Naive thymus-derived CD8-positive, alpha-beta T cell (primary cell): ENCODE measurements around the gene OPRD1. TPM values are rescaled to one million over a fixed set of nuclear protein-coding genes. Genes with fewer than 3 reads are reported as not detected.
A peak's percentile ranks its signal among the peaks of the same experiment; 100 is the strongest.
"Not testable (repeated sequence)": the region's sequence is repeated elsewhere in the genome, so short reads cannot be mapped to it uniquely, and the experiment has no call there.

Source experiments
- ATAC-seq, 2 donors: fragments of 150-1000 bp; cut with Tn5 transposase in 1 of 2; sonication (Bioruptor Pico), chemical (Tn5 transposase) in 1 of 2; 1 replicate in 1 of 2; 2 replicates in 1 of 2; pipeline ENCODE4 v1.10.0; 2021; ENCODE audit warnings: mild to moderate bottlenecking in 2 of 2, moderate library complexity in 2 of 2
- POLR2A ChIA-PET: fragments of 350-600 bp; sonication (Branson Sonifier 250); formaldehyde crosslinking; loops from one replicate; lab custom pipeline; 2021; ENCODE audit warnings: antibody characterized with exemption; lab: Charles Lee
- DNase-seq, 10 donors: peaks; one replicate each; pipeline versions ENCODE4 v3.0.0 to v3.0.0-alpha.2; 2020 to 2022
- H3K27ac Mint-ChIP-seq, 10 donors: one replicate each; pipeline ENCODE4 v1.8.0; 2020 to 2022; ENCODE audit warnings: mild to moderate bottlenecking in 10 of 10, mixed read lengths in 10 of 10, moderate library complexity in 4 of 10, inconsistent platforms in 1 of 10
- H3K27me3 Mint-ChIP-seq, 5 donors: one replicate each; pipeline ENCODE4 v1.8.0; 2021 to 2022; ENCODE audit warnings: mixed read lengths in 5 of 5
- H3K36me3 Mint-ChIP-seq, 3 donors: one replicate each; pipeline ENCODE4 v1.8.0; 2020 to 2022; ENCODE audit warnings: mixed read lengths in 3 of 3, mild to moderate bottlenecking in 2 of 3, inconsistent platforms in 1 of 3
- H3K4me1 Mint-ChIP-seq, 4 donors: one replicate each; pipeline ENCODE4 v1.8.0; 2021 to 2022; ENCODE audit warnings: mixed read lengths in 4 of 4
- H3K4me3 Mint-ChIP-seq, 10 donors: one replicate each; pipeline ENCODE4 v1.8.0; 2020 to 2022; ENCODE audit warnings: mild to moderate bottlenecking in 10 of 10, mixed read lengths in 10 of 10, moderate library complexity in 6 of 10, inconsistent platforms in 1 of 10
- H3K9me3 Mint-ChIP-seq, 9 donors: one replicate each; pipeline ENCODE4 v1.8.0; 2020 to 2022; ENCODE audit warnings: mixed read lengths in 9 of 9, mild to moderate bottlenecking in 3 of 9, inconsistent platforms in 1 of 9, moderate library complexity in 1 of 9
- polyA plus RNA-seq, 3 donors: library from polyadenylated mRNA; unstranded; fragments of 300-500 nt; fragmentation: Illumina TruSeq; gene quantifications; one replicate each; pipeline ENCODE4 v1.2.3, GENCODE V29; 2021
- total RNA-seq, 8 experiments: library from RNA in 2 of 8; stranded (reverse) in 2 of 8; gene quantifications; one replicate each; pipeline ENCODE4 v1.2.3 and lab custom pipeline; 2021 to 2026

Gene OPRD1
- total and polyA plus RNA-seq, 5 experiments from 2014 or later = 0.02 TPM; not detected in 4

DNA sequence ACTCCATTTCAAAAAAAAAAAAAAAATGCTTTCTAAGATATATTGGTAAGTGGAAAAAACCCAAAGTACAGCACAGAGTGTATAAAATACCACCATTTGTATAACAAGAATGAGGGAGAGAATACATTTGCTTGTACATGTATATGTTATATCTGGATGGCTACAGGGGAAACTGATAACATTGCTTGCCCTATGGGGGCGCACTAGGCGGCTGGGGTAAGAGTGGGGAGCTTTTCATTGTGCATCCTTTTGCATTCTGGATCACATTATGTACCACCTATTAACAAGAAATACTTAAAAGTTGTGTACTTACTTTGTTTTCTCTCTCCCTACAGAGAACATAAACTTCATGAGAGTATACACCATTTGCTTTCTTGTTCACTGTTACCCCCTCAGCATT is 28.6 kb upstream of the OPRD1 start:
- H3K4me3 Mint-ChIP-seq = no peak overlapping the region
- H3K27ac Mint-ChIP-seq = no peak overlapping the region
- H3K27me3 Mint-ChIP-seq = peaks cover 0 to 4% (median 0%) of the 10 kb centered on the region in 5 donors
- no peaks in the 10 kb centered on the region for H3K9me3 Mint-ChIP-seq
- ATAC-seq = no peak
- H3K4me1 Mint-ChIP-seq = peaks cover 5 to 8% (median 7%) of the 10 kb centered on the region in 4 donors
- POLR2A ChIA-PET = interaction anchor here (0.6 to 3.5 kb wide), 4 partner anchors 8 to 445 kb away, joined by 3 to 12 read pairs (median 5); no protein-coding TSS in a partner anchor
- no peaks in the 10 kb centered on the region for H3K36me3 Mint-ChIP-seq
- no peak for DNase-seq

GRCh38 chr1:28789412-28789811 is 22.6 kb upstream of the OPRD1 start:
- Mint-ChIP-seq H3K9me3 (no peaks in the 10 kb centered on the region), H3K27ac (no peak overlapping the region), H3K4me1 (peaks cover 4 to 8% (median 5%) of the 10 kb centered on the region in 4 donors), H3K27me3 (peaks cover 0 to 4% (median 1%) of the 10 kb centered on the region in 5 donors), H3K36me3 (no peaks in the 10 kb centered on the region), H3K4me3 (no peak overlapping the region)
- DNase-seq (no peak), ATAC-seq (no peak)
- POLR2A ChIA-PET = no interaction called here

DNA sequence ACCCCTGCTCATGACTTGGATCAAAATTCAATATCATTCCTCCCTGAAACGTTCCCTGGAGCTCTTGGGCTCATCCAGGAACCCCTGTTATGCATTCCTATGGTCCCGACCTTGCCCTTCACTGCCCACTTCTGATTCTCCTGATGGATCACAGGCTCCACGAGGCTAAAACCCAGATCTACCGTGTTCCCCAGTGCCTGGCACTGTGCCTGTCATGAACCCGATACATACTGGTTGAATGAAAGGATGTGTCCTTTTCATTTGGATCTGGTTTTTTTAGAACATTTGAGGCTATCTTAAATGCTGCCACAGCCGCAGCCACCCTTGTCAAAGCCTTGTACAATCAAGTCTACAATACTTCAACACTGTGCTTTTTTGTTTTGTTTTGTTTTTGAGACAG is 22.2 kb upstream of the OPRD1 start:
- ATAC-seq = no peak
- peaks cover 4 to 8% (median 5%) of the 10 kb centered on the region in 4 donors for H3K4me1 Mint-ChIP-seq
- H3K27me3 Mint-ChIP-seq = peaks cover 0 to 4% (median 1%) of the 10 kb centered on the region in 5 donors
- DNase-seq = no peak
- no peaks in the 10 kb centered on the region for H3K36me3 Mint-ChIP-seq
- POLR2A ChIA-PET = no interaction called here
- H3K27ac Mint-ChIP-seq = no peak overlapping the region
- H3K4me3 Mint-ChIP-seq = no peak overlapping the region
- H3K9me3 Mint-ChIP-seq = no peaks in the 10 kb centered on the region

- Mint-ChIP-seq H3K27me3 (peaks cover 0 to 4% (median 2%) of the 10 kb centered on the region in 5 donors), H3K4me3 (no peak overlapping the region), H3K9me3 (no peaks in the 10 kb centered on the region), H3K36me3 (no peaks in the 10 kb centered on the region), H3K4me1 (peaks cover 0 to 4% (median 2%) of the 10 kb centered on the region in 4 donors), H3K27ac (no peak overlapping the region)
- DNase-seq (no peak), ATAC-seq (no peak)
- POLR2A ChIA-PET = no interaction called here
These were observed 21.5 kb upstream of the OPRD1 start for GRCh38 chr1:28790377-28791035.

DNA sequence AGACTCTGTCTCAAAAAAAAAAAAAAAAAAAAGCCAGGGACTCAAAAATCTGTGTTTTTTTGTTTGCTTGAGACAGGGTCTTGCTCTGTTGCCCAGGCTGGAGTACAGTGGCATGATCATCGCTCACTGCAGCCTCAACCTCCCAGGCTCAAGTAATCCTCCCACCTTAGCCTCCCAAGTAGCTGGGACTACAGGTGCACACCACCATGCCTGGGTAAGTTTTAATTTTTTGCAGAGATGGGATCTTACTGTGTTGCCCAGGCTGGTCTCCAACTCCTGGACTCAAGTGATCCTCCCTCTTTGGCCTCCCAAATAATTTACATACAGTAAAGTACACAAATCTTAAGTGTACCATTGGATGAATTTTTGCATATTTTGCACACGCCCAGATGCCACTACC is 20.0 kb upstream of the OPRD1 start:
- H3K36me3 Mint-ChIP-seq = not testable (repeated sequence)

DNA sequence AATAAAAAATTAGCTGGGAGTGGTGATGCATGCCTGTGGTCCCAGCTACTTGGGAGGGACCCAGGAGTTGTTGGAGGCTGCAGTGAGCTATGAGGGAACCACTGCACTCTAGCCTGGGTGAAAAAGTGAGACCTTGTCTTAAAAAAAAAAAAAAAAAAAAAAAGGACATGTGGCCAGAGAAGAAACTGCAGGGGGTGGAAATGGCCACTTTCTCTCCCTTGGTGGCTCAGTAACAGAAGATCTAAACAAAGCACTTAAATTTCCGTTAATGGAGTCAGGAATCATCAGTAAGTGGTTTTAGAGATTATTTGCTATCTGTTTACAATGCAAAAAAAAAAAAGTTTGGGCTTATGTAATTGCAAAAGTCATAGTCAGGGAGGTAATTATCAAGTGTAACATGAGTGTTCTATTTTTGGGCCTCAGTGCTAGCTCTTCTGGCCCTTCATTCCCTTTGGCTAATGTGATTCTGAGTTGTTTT is 19.3 kb upstream of the OPRD1 start:
- POLR2A ChIA-PET = no interaction called here
- no peaks in the 10 kb centered on the region for H3K36me3 Mint-ChIP-seq
- H3K27me3 Mint-ChIP-seq = peaks cover 4 to 18% (median 6%) of the 10 kb centered on the region in 5 donors
- ATAC-seq = no peak
- no peak overlapping the region for H3K4me3 Mint-ChIP-seq
- no peaks in the 10 kb centered on the region for H3K4me1 Mint-ChIP-seq
- no peak overlapping the region for H3K27ac Mint-ChIP-seq
- DNase-seq = no peak
- no peaks in the 10 kb centered on the region for H3K9me3 Mint-ChIP-seq

More for the DNA sequence above, 20.0 kb upstream of the OPRD1 start:
- H3K27me3 Mint-ChIP-seq = peaks cover 4 to 11% (median 6%) of the 10 kb centered on the region in 5 donors
- not testable (repeated sequence) for H3K4me3 Mint-ChIP-seq, H3K9me3 Mint-ChIP-seq, H3K27ac Mint-ChIP-seq, ATAC-seq, H3K4me1 Mint-ChIP-seq, DNase-seq
- POLR2A ChIA-PET = interaction anchor here (0.7 kb wide), 1 partner anchor 16 kb away, joined by 3 read pairs; no protein-coding TSS in a partner anchor

DNA sequence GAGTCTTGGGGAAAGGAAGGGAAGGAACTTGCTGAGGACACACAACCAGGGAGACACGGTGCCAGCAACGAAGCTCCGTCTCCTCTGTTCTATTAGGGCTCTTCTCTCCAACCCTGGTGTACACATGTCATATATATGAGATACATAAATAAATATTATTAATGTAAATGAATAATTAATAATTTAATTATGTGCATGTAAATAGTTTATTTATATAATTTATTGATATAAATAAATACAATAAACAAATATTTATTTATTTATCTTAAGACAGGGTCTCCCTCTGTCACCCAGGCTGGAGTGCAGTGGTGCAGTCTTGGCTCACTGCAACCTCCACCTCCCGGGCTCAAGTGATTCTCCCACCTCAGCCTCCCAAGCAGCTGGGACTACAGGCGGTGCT is 17.4 kb upstream of the OPRD1 start:
- POLR2A ChIA-PET = not testable (repeated sequence)

DNA sequence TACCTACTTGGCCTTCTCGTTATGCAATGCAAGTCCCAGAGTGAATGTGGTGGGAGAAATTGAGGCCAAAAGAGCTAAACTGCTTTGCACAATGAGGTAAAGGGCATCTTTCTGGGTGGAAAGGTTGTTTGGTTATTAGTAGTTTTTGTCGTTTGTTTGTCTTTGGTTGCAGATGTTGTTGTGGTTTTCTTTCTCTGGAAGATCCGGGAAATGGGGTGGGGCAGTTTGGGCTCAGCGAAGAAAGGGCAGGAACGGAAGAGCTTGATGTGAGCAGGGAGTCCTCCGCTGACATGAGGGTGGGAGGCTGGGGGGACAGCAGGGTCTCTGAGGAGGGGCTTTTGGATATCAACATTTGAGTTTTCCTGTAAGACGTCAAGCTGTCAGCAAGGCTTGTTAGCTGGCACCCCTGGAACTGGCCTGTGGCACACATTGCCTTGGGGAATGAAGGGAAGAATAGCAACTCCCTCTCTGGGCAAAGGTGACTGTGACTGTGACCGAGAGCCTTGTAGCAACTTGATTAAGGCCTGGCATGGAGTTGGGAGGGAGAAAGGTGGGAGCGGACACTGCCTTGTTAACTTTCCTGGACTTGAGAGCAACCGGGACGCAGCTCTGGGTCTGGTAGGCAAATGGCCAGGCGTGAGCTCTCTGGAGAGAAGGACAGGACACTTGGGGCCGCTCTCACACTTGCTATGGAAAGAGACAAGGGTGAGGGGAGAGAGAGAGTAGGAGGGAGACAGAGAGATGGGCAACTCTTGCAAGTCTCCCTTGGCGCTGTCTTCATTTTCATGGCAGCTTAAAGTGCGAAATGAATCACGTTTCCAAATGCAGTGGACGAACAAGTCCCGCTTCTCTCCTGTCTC is 15.4 kb upstream of the OPRD1 start:
- Mint-ChIP-seq H3K27ac (peak overlapping the region in 1 of 10 donors; percentile 1), H3K9me3 (no peaks in the 10 kb centered on the region), H3K27me3 (peaks cover 4 to 18% (median 6%) of the 10 kb centered on the region in 5 donors), H3K4me1 (peaks cover 0 to 8% (median 2%) of the 10 kb centered on the region in 4 donors), H3K36me3 (no peaks in the 10 kb centered on the region), H3K4me3 (no peak overlapping the region)
- ATAC-seq (no peak), DNase-seq (no peak)
- POLR2A ChIA-PET = no interaction called here

More for the DNA sequence above, 17.4 kb upstream of the OPRD1 start:
- not testable (repeated sequence) for DNase-seq, H3K4me3 Mint-ChIP-seq, H3K36me3 Mint-ChIP-seq, ATAC-seq, H3K4me1 Mint-ChIP-seq, H3K9me3 Mint-ChIP-seq, H3K27ac Mint-ChIP-seq
- peaks cover 4 to 18% (median 6%) of the 10 kb centered on the region in 5 donors for H3K27me3 Mint-ChIP-seq

GRCh38 chr1:28800324-28800723 is 11.6 kb upstream of the OPRD1 start:
- Mint-ChIP-seq H3K36me3 (no peaks in the 10 kb centered on the region), H3K27ac (no peak overlapping the region)

DNA sequence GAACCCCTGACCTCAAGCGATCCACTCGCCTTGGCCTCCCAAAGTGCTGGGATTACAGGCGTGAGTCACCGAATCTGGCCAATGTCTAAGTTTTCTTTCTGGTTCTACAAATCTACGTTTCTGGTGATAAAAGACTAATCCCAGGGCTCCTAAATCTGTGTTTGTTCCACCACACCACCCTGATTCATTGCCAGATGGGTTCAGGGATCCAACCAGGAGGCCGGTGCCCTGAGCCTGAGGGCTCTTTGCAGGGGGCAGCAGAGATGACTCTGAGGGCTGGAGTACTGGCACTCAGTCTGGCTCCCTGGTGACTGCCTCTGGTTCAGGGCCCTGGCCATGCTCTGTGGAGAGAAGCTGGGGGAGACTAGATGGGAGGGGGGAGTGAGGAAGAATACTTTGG is 10.5 kb upstream of the OPRD1 start:
- no peak overlapping the region for H3K27ac Mint-ChIP-seq
- POLR2A ChIA-PET = no interaction called here

More at GRCh38 chr1:28800324-28800723, 11.6 kb upstream of the OPRD1 start:
- H3K4me3 Mint-ChIP-seq = no peak overlapping the region
- peaks cover 0 to 8% (median 2%) of the 10 kb centered on the region in 4 donors for H3K4me1 Mint-ChIP-seq
- peaks cover 2 to 18% (median 4%) of the 10 kb centered on the region in 5 donors for H3K27me3 Mint-ChIP-seq
- POLR2A ChIA-PET = no interaction called here
- DNase-seq (no peak), ATAC-seq (no peak)
- no peaks in the 10 kb centered on the region for H3K9me3 Mint-ChIP-seq

DNA sequence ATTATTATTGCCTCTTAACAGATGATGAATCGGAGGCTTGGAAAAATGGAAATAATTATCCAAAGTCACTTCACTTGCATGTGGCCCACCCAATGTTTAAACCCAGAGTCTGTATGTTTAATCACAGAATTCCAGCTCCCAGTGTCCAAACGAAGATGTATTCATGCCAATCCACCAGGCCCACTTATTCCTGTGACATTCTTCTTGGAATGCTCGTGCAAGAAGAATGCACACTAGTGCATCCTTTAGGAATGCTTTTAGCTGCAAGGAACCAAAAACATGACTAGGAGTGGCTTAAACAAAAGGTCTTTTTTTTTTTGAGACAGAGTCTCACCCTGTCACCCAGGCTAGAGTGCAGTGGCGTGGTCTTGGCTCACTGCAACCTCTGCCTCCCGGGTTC is 8.9 kb upstream of the OPRD1 start:
- POLR2A ChIA-PET = no interaction called here
- ATAC-seq = no peak
- no peak overlapping the region for H3K4me3 Mint-ChIP-seq
- no peak overlapping the region for H3K27ac Mint-ChIP-seq
- DNase-seq = no peak
- peaks cover 0 to 10% (median 4%) of the 10 kb centered on the region in 5 donors for H3K27me3 Mint-ChIP-seq
- H3K9me3 Mint-ChIP-seq = no peaks in the 10 kb centered on the region
- H3K4me1 Mint-ChIP-seq = peaks cover 0 to 8% (median 2%) of the 10 kb centered on the region in 4 donors
- no peaks in the 10 kb centered on the region for H3K36me3 Mint-ChIP-seq

More for the DNA sequence above, 10.5 kb upstream of the OPRD1 start:
- DNase-seq (no peak), ATAC-seq (no peak)
- Mint-ChIP-seq H3K27me3 (peaks cover 0 to 11% (median 2%) of the 10 kb centered on the region in 5 donors), H3K4me1 (peaks cover 0 to 8% (median 2%) of the 10 kb centered on the region in 4 donors), H3K4me3 (no peak overlapping the region), H3K9me3 (no peaks in the 10 kb centered on the region), H3K36me3 (no peaks in the 10 kb centered on the region)

GRCh38 chr1:28803662-28804061 is 8.3 kb upstream of the OPRD1 start:
- POLR2A ChIA-PET = no interaction called here
- Mint-ChIP-seq H3K27me3 (peaks cover 0 to 10% (median 4%) of the 10 kb centered on the region in 5 donors), H3K9me3 (no peaks in the 10 kb centered on the region), H3K27ac (no peak overlapping the region), H3K4me1 (peaks cover 0 to 5% (median under 1%) of the 10 kb centered on the region in 4 donors), H3K4me3 (no peak overlapping the region), H3K36me3 (no peaks in the 10 kb centered on the region)
- ATAC-seq (no peak), DNase-seq (no peak)

GRCh38 chr1:28804071-28804470 is 7.9 kb upstream of the OPRD1 start:
- Mint-ChIP-seq H3K4me1 (peaks cover 0 to 1% (median 0%) of the 10 kb centered on the region in 4 donors), H3K27ac (no peak overlapping the region), H3K9me3 (no peaks in the 10 kb centered on the region), H3K4me3 (no peak overlapping the region), H3K27me3 (peaks cover 0 to 10% (median 4%) of the 10 kb centered on the region in 5 donors), H3K36me3 (no peaks in the 10 kb centered on the region)
- POLR2A ChIA-PET = no interaction called here
- DNase-seq (no peak), ATAC-seq (no peak)
